A673 (cell line): Measurements from ENCODE around the gene EHBP1L1. TPM values are rescaled to one million over a fixed set of nuclear protein-coding genes. Genes with fewer than 3 reads are reported as not detected.

Source experiments
- BruUV-seq: library from RNA; stranded (reverse); fragments of 400-500 nt; replicated peaks from 2 replicates; lab custom pipeline; 2021; lab: Mats Ljungman, UMichigan
- CTCF ChIA-PET: fragments of 300-600 bp; sonication (Branson Sonifier 250); formaldehyde crosslinking; loops from one replicate; lab custom pipeline; 2022; ENCODE audit warnings: antibody characterized with exemption; lab: Charles Lee
- POLR2A ChIA-PET: fragments of 300-600 bp; sonication (Branson Sonifier 250); formaldehyde crosslinking; loops from one replicate; lab custom pipeline; 2022; ENCODE audit warnings: antibody characterized with exemption; ENCODE audit not compliant: low non-redundant PET; lab: Charles Lee
- DNase-seq: peaks from one replicate; pipeline ENCODE4 v3.0.0-alpha.2; 2015; ENCODE audit warnings: low spot score
- H3K27ac ChIP-seq: fragments of 200-600 bp; sonication (generic); 2 replicates; pipeline ENCODE4 v1.5.1; 2016; ENCODE audit warnings: mixed run types, low read depth, mild to moderate bottlenecking, mixed read lengths, antibody characterized with exemption, low read length; ENCODE audit not compliant: poor library complexity, severe bottlenecking
- H3K27me3 ChIP-seq: fragments of 200-600 bp; sonication (generic); replicated peaks from 2 replicates; pipeline ENCODE4 v1.6.1; 2017; ENCODE audit warnings: mixed run types, low read depth, mild to moderate bottlenecking, mixed read lengths, antibody characterized with exemption, low read length; ENCODE audit not compliant: insufficient read depth, poor library complexity
- H3K36me3 ChIP-seq: fragments of 200-600 bp; sonication (generic); 2 replicates; pipeline ENCODE4 v1.6.1; 2016; ENCODE audit warnings: mixed run types, mild to moderate bottlenecking, mixed read lengths, antibody characterized with exemption, low read length; ENCODE audit not compliant: insufficient read depth, poor library complexity, severe bottlenecking
- H3K4me1 ChIP-seq: fragments of 200-600 bp; sonication (generic); 2 replicates; pipeline ENCODE4 v1.6.1; 2017; ENCODE audit warnings: mixed run types, mild to moderate bottlenecking, mixed read lengths, antibody characterized with exemption, low read length; ENCODE audit not compliant: insufficient read depth, poor library complexity, severe bottlenecking
- H3K4me3 ChIP-seq: fragments of 200-600 bp; sonication (generic); 2 replicates; pipeline ENCODE4 v1.5.1; 2016; ENCODE audit warnings: low read depth, mixed run types, mild to moderate bottlenecking, mixed read lengths, low read length; ENCODE audit not compliant: poor library complexity, severe bottlenecking
- H3K9me3 ChIP-seq: fragments of 200-600 bp; sonication (generic); 2 replicates; pipeline ENCODE4 v1.6.1; 2016; ENCODE audit warnings: mixed run types, low read depth, mild to moderate bottlenecking, mixed read lengths, antibody characterized with exemption, low read length; ENCODE audit not compliant: poor library complexity, severe bottlenecking
- EZH2 ChIP-seq: fragments of 200-600 bp; sonication (generic); IDR thresholded peaks from 2 replicates; pipeline ENCODE4 v1.6.1; 2017; ENCODE audit warnings: borderline replicate concordance, low read depth, mild to moderate bottlenecking, mixed read lengths, antibody characterized with exemption, low read length; ENCODE audit not compliant: poor library complexity, severe bottlenecking
- intact Hi-C: fragments of 100-400 bp; cut with micrococcal nuclease; formaldehyde crosslinking; loops from one replicate; pipeline ENCODE4 v1.10.0; 2022; ENCODE audit not compliant: unreplicated experiment
- total RNA-seq: library from RNA; stranded (reverse); gene quantifications from 2 replicates; pipeline ENCODE4 v1.2.3, GENCODE V29; 2021
- TF ChIP-seq, protein P1 (sequence below): fragments of 300-800, 200-600 bp; sonication (generic); conservative IDR thresholded peaks from 2 replicates; pipeline ENCODE4 v1.5.1; 2017; ENCODE audit warnings: low read depth, mild to moderate bottlenecking, antibody characterized with exemption, low read length, moderate library complexity, mixed read lengths

The EHBP1L1 gene
- total RNA-seq, 1 experiment from 2014 or later: 29.5 TPM

DNA sequence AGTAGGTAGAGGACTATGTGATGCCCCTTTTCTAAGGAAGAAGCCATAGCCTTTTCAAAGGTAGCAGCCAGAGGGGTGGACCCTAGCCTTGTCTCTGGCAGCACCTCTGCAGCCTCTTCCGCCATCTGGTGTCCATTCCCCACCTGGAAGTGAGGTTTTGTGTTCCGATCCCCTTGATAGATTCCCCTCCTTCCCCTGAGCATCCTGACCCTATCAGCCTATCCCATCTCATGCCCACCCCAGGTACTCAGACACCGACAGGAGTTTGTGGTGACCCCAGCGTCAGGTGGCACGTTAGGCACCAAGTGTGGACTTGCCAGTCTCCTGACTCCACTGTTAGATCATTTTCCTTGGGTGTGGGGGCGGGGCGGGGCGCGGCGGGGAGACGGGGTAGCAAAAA is 3.9 kb upstream of the EHBP1L1 start:
- TF ChIP-seq, protein P1, sequence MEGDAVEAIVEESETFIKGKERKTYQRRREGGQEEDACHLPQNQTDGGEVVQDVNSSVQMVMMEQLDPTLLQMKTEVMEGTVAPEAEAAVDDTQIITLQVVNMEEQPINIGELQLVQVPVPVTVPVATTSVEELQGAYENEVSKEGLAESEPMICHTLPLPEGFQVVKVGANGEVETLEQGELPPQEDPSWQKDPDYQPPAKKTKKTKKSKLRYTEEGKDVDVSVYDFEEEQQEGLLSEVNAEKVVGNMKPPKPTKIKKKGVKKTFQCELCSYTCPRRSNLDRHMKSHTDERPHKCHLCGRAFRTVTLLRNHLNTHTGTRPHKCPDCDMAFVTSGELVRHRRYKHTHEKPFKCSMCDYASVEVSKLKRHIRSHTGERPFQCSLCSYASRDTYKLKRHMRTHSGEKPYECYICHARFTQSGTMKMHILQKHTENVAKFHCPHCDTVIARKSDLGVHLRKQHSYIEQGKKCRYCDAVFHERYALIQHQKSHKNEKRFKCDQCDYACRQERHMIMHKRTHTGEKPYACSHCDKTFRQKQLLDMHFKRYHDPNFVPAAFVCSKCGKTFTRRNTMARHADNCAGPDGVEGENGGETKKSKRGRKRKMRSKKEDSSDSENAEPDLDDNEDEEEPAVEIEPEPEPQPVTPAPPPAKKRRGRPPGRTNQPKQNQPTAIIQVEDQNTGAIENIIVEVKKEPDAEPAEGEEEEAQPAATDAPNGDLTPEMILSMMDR: peak; percentile 47
- TF ChIP-seq EZH2: no peak
- Histone ChIP-seq H3K36me3 (peaks cover 6% of the 10 kb centered on the region), H3K27me3 (no peaks in the 10 kb centered on the region), H3K27ac (no peak overlapping the region), H3K4me1 (peaks cover 40% of the 10 kb centered on the region), H3K4me3 (peak overlapping the region; percentile 87), H3K9me3 (no peaks in the 10 kb centered on the region)
- peak; percentile 65 for DNase-seq
- ChIA-PET CTCF (interaction anchor here (0.6 to 2.1 kb wide), 5 partner anchors 22 to 205 kb away, joined by 5 to 13 read pairs (median 8); no protein-coding TSS in a partner anchor), POLR2A (interaction anchor here (0.6 kb wide), 1 partner anchor 41 kb away, joined by 12 read pairs; no protein-coding TSS in a partner anchor)
- no TSS peak for BruUV-seq
- intact Hi-C loops: loop anchor here (5.0 kb wide), 2 partner anchors 35 to 190 kb away; partner anchors contain the start of gene SLC25A45

DNA sequence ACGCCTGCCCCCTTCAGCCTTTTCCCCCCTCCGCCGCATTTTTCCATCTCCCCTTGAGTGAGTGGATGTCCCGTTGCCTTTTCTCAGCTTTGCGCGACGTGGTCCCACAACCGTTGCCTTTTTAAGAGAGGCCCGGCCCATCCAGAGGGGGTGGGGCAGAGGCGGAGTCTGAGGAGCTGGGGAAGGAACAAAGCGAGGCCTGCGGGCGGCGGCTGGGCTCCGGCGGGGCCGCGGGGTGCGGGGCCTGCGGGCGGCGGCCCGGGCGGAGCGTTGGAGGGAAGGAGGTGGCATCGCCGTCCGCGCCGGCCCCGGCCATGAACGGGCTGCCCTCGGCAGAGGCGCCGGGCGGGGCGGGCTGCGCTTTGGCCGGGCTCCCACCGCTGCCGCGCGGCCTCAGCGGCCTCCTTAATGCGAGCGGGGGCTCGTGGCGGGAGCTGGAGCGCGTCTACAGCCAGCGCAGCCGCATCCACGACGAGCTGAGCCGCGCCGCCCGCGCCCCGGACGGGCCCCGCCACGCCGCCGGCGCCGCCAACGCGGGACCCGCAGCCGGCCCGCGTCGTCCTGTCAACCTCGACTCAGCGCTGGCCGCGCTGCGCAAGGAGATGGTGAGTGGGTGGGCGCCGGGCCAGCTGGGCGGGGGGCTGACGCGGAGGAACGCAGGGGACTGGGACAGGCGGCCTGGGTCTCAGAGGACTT is 3.3 kb upstream of the EHBP1L1 start, which contains the start of gene FAM89B:
TSS of gene FAM89B (plus strand) at position 183 of the 696 bp plus-strand sequence. CDS start at position 315, 132 bp downstream.
- intact Hi-C loops: loop anchor here (5.0 kb wide), 2 partner anchors 35 to 190 kb away; partner anchors contain the start of gene SLC25A45
- ChIA-PET POLR2A (interaction anchor here (0.5 to 0.7 kb wide), 3 partner anchors 29 to 47 kb away, joined by 3 to 12 read pairs (median 4); partner anchors contain the start of gene SCYL1), CTCF (interaction anchor here (0.6 to 2.1 kb wide), 5 partner anchors 22 to 175 kb away, joined by 3 to 13 read pairs (median 8); no protein-coding TSS in a partner anchor)
- peak; percentile 97 for DNase-seq
- H3K36me3 ChIP-seq: peaks cover 6% of the 10 kb centered on the region
- peak within 1 kb of the TSS; percentile 87 for H3K4me3 ChIP-seq
- no peaks in the 10 kb centered on the region for H3K27me3 ChIP-seq
- no TSS peak for BruUV-seq
- peak within 1 kb of the TSS; percentile 92 for H3K27ac ChIP-seq
- no peak for TF ChIP-seq EZH2
- TF ChIP-seq, protein P1: no peak
- H3K4me1 ChIP-seq: peaks cover 45% of the 10 kb centered on the region
- no peaks in the 10 kb centered on the region for H3K9me3 ChIP-seq

DNA sequence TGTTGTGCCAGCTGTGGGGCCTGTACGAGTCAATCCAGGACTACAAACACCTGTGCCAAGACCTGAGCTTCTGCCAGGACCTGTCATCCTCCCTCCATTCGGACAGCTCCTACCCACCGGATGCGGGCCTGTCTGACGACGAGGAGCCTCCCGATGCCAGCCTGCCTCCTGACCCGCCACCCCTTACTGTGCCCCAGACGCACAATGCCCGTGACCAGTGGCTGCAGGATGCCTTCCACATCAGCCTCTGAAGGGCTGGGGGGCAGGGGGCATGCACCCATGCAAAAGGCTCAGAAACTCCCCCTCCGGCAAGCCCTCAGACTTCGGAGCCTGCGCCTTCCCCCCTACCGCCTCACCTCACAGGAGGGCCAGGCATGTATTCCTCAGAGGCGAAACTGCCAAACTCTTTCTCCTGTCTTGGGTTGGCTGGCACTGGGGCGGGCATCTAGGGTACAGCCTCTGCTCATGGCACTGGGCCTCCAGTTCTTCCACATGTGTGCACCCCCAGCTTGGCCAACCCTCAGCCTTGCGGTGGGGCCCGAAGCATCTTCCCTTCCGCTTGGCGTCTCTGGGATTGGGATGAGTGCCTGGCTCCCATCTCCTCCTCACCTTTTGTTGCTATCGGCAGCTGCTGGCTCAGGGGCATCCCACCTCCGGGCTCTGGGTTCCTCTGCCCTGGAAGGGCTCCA is 2.3 kb upstream of the EHBP1L1 start:
- Histone ChIP-seq H3K4me3 (peak overlapping the region; percentile 87), H3K36me3 (no peaks in the 10 kb centered on the region), H3K27me3 (no peaks in the 10 kb centered on the region), H3K27ac (peak overlapping the region; percentile 75), H3K4me1 (peaks cover 45% of the 10 kb centered on the region), H3K9me3 (no peaks in the 10 kb centered on the region)
- ChIA-PET POLR2A (no interaction called here), CTCF (interaction anchor here (2.1 kb wide), 1 partner anchor 21 kb away, joined by 12 read pairs; no protein-coding TSS in a partner anchor)
- BruUV-seq: no TSS peak
- intact Hi-C loops: loop anchor here (5.0 kb wide), 2 partner anchors 34 to 191 kb away; partner anchors contain the start of gene SLC25A45
- no peak for DNase-seq
- no peak for TF ChIP-seq EZH2
- TF ChIP-seq, protein P1: no peak
